ENCODE measurements around the gene CD6. TPM values are rescaled to one million over a fixed set of nuclear protein-coding genes. Genes with fewer than 3 reads are reported as not detected.

CD6 gene
- total RNA-seq, 1 donor from 2014 or later: 0.87 TPM

- DNase-seq (ENCODE audit: low spot score): no peak
Observed at GRCh38 chr11:61007956-61008896, 36.7 kb downstream of the CD6 start.

DNA sequence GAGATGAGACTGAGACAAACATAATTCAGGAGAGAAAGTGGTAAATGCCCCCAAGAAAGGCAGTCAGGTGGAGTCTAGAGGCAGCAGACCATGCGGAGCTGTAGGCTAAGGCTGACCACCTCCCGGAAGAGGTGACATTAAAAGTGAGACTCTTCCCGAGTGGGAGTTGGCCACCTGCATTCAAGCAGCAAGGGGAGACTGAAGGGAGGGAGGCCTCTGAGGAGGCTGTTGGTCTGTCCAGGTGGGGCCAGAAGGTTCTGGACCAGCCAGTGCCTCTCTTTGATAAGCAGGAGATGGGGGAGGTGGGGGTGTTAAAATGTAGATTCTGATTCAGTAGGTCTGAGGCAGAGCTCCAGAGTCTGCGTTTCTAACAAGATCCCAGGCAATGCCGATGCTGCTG, 37.5 kb downstream of the CD6 start:
- no peak for DNase-seq (ENCODE audit: low spot score)

- DNase-seq (ENCODE audit: low spot score): no peak
Observed at GRCh38 chr11:61009392-61010275, 38.2 kb downstream of the CD6 start.

- DNase-seq (ENCODE audit: low spot score): no peak
Observed at GRCh38 chr11:61010466-61011228, 39.2 kb downstream of the CD6 start.

- DNase-seq (ENCODE audit: low spot score): no peak
Observed at GRCh38 chr11:61011229-61011870, 39.9 kb downstream of the CD6 start.

DNA sequence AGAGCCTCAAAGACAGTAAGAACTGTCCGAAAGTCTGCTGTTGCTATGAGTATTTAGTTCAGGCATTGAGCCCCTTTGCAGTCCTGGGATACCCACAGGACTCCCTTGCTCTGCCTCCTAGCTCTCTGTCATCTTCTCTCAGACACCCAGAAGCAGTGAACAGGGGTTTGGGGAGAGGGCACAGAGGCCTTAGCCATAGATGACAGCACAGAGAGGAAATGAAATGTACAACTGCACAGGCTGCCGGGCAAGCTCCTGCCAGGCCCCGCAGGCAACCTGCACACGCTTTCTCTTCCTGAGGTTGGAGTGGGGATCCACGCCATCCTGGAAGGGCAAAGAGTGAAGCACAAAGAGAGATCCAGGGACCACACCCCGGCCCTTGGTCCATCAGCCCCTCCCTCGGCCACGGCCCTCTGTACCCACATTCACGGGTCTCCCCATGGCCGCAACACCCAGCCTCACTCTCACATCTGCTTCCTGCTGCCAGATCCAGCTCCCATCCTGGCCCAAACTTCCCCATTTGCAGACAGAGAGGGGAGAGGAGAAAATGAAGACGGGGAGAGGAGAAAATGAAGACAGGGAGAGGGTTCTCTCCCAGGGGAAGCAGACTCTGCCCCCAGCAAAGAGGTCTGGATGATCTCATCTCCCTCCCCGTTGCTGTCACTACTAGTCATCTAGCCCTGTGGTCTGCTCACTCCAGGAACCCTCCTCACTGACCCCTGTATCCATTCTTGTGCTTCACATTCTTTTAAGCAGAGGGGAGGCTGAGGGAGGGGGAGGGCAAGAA, 40.7 kb downstream of the CD6 start:
- no peak for DNase-seq (ENCODE audit: low spot score)

DNA sequence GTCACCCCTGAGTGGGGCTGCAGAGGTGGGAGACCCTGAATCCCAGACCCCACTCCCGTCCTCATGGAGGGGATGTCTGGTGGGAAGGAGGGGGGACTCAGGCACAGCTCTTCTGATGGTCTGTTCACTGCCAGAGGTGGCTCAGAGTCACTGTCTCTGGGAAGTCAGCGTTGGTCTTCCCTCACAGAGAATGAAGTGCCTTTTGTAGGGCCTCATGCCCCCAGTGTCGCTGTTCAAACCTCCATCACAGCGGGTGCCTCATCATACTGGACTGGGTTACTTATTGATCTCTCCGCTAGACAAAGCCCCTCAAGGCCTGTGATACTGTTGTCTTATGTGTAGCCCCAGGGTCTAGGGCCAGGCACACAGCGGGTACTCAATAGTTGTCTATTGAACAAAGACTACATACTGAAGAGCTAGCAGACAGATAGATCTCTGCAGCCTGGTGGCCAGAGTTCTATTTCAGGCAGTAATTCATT, 41.3 kb downstream of the CD6 start:
- DNase-seq (ENCODE audit: low spot score): no peak

- no peak for DNase-seq (ENCODE audit: low spot score)
Observed at GRCh38 chr11:61018059-61018458, 46.6 kb downstream of the CD6 start.

GRCh38 chr11:61019037-61019831, 47.8 kb downstream of the CD6 start:
- no peak for DNase-seq (ENCODE audit: low spot score)

- DNase-seq (ENCODE audit: low spot score): no peak
Observed at GRCh38 chr11:61019832-61020405, 48.4 kb downstream of the CD6 start.

DNA sequence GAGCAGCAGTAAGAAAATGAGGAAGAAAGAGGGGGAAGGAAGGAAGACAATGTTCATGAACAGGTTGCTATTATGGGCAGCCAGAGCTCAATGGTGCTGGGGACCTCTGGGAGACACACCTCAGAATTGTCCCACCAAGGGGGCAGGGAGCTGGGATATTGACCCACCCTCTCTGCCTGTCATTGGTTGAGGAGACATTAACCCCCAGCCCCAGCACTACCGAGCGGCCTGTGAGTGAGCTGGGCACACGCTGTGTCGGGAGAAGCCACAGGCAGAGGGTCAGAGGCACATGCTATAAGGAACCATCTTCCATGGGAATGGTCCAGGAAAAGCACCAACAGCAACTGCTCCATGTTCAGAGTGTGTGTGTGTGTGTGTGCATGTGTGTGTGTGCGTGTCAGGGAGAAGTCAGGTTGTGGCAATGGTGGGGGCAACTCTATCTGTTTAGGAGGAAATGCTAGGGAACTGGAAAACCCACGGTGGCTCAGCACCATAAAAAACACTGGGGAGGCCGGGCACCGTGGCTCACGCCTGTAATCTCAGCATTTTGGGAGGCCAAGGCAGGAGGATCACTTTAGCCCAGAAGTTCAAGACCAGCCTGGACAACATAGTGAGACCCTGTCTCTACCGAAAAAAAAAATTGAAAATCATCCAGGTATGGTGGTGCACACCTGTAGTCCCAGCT, 49.2 kb downstream of the CD6 start:
- no peak for DNase-seq (ENCODE audit: low spot score)

GRCh38 chr11:61021661-61022212, 50.3 kb downstream of the CD6 start:
- DNase-seq (ENCODE audit: low spot score): no peak

DNA sequence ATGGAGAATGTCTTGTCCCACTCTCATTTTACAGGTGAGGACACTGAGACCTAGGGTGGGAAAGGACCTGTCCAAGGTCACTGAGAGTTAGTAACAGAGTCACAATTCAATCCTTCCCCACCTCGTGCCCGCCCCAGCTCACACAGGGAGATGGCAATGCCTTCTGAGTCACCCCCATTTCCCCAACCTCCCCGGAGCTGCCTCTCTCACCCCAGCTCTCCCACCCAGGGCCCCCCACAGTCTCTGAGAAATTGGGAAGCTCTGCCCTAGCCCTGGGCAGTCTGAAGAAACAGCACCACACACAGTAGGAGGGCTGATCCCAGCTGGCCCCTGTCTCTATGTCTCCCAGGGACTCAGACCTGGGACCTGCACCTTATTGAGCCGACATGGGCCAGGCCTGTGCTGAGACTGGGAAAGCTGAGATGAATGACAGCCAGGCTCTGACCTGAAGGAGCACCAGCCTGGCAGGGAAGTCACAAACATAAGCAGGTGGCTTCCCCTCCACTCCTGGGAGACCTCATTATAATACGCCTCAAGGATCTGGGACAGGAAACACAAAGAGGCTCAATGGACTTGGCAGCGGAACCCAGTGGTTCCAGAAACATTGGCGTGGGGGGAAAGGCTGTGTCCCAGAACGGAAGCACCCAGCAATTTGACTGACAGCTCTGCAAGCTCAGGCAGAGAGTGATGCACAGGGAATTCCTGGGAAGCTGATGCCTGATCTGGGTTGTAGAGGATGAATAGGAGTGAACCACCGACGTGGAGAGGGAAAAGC, 51.0 kb downstream of the CD6 start:
- DNase-seq (ENCODE audit: low spot score): no peak

DNA sequence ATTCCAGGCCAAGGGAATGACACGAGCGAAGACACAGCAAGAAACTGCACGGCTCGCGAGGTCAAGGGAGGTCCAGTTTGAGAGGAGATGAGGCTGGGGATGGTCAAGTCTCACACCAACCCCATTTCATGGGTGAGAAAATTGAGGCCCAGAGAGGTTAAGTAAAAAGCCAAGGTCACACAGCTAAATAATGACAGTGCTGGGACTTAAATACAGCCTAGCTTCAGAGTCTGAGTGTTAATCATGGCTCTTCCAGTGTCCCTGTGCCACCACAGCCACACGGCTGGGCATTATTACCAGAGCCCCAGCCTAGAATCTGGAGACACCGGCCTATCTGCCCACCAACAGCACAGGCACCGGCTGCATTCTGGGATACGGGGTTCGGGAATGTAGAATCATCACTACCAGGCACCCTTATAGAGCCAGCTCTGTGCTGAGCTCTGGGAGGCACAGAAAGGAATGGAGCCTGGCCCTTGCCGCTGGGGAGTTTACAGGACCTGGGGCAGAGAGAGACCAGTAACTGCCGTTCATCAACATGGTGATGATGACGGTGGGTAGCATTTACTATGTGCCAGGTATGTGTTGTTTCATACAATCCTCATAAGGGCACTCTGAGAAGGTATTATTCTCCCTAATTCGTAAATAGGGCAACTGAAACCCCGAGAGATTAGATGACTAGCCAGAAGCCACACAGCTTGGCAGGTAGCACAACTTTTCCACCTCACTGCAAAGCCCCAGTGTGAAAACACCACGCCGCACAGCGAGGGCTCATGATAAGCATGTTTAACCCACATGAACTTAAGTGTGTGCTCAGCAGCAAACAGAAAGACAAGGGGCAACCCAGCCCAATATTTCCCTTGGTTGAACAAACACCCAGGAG, 51.8 kb downstream of the CD6 start:
- no peak for DNase-seq (ENCODE audit: low spot score)

GRCh38 chr11:61023966-61024295, 52.5 kb downstream of the CD6 start:
- DNase-seq (ENCODE audit: low spot score): no peak
